CD14-positive monocyte (primary cell): ENCODE results near the gene TRPV3. TPM values are rescaled to one million over a fixed set of nuclear protein-coding genes. Genes with fewer than 3 reads are reported as not detected.

Experiments
- DNase-seq, 3 donors: peaks; one replicate each; pipeline ENCODE4 v3.0.0-alpha.2; 2011 to 2022
- H2AFZ ChIP-seq: 2 replicates; pipeline ENCODE4 v1.6.0; 2012; ENCODE audit warnings: mild to moderate bottlenecking, low read depth, low read length, inconsistent platforms; ENCODE audit not compliant: insufficient read depth, poor library complexity, severe bottlenecking
- H3K27ac ChIP-seq, 2 donors: 1 replicate in 1 of 2; 2 replicates in 1 of 2; pipeline ENCODE4 v1.5.1; 2012 to 2013; ENCODE audit warnings: low read length in 2 of 2, control low read depth in 1 of 2, inconsistent platforms in 1 of 2, low read depth in 1 of 2, mild to moderate bottlenecking in 1 of 2
- H3K27me3 ChIP-seq, 2 donors: one replicate each; pipeline versions ENCODE4 v1.6.0 to v1.6.1; 2011 to 2013; ENCODE audit warnings: low read length in 2 of 2; ENCODE audit not compliant: control insufficient read depth in 2 of 2, insufficient read depth in 2 of 2
- H3K36me3 ChIP-seq, 2 donors: replicated peaks in 1 of 2; 1 replicate in 1 of 2; 2 replicates in 1 of 2; pipeline versions ENCODE4 v1.5.1 to v1.6.1; 2012 to 2013; ENCODE audit warnings: low read length in 2 of 2, control low read depth in 1 of 2, inconsistent platforms in 1 of 2, mild to moderate bottlenecking in 1 of 2; ENCODE audit not compliant: insufficient read depth in 2 of 2, control insufficient read depth in 1 of 2
- H3K4me1 ChIP-seq, 2 donors: 1 replicate in 1 of 2; 2 replicates in 1 of 2; pipeline versions ENCODE4 v1.5.1 to v1.6.1; 2012 to 2013; ENCODE audit warnings: low read length in 2 of 2, control low read depth in 1 of 2, inconsistent platforms in 1 of 2, mild to moderate bottlenecking in 1 of 2, moderate library complexity in 1 of 2; ENCODE audit not compliant: insufficient read depth in 2 of 2, control insufficient read depth in 1 of 2
- H3K4me2 ChIP-seq: replicated peaks from 2 replicates; pipeline ENCODE3; 2012; ENCODE audit warnings: low read length, moderate library complexity, mild to moderate bottlenecking; ENCODE audit not compliant: poor library complexity, severe bottlenecking; ENCODE audit errors: extremely low read depth
- H3K4me3 ChIP-seq, 3 experiments: fragments of 200-600 bp in 1 of 3; sonication (generic) in 1 of 3; replicated peaks in 1 of 3; 1 replicate in 2 of 3; 2 replicates in 1 of 3; pipeline ENCODE4 v1.5.1; 2011 to 2013; ENCODE audit warnings: low read length in 3 of 3, mild to moderate bottlenecking in 3 of 3, control low read depth in 2 of 3, low read depth in 2 of 3, inconsistent platforms in 1 of 3, moderate library complexity in 1 of 3
- H3K79me2 ChIP-seq: 2 replicates; pipeline ENCODE4 v1.6.0; 2012; ENCODE audit warnings: mild to moderate bottlenecking, control low read depth, inconsistent platforms, low read length, moderate library complexity; ENCODE audit not compliant: insufficient read depth
- H3K9ac ChIP-seq: 2 replicates; pipeline ENCODE4 v1.6.0; 2017; ENCODE audit warnings: low read length, mild to moderate bottlenecking; ENCODE audit not compliant: insufficient read depth, poor library complexity, severe bottlenecking
- H3K9me3 ChIP-seq, 2 donors: replicated peaks in 1 of 2; 1 replicate in 1 of 2; 2 replicates in 1 of 2; pipeline versions ENCODE4 v1.5.1 to v1.6.1; 2012 to 2013; ENCODE audit warnings: low read length in 2 of 2, control low read depth in 1 of 2; ENCODE audit not compliant: control insufficient read depth in 1 of 2, insufficient read depth in 1 of 2
- H4K20me1 ChIP-seq: 2 replicates; pipeline ENCODE4 v1.6.0; 2012; ENCODE audit warnings: mild to moderate bottlenecking, low read length, control low read depth, moderate library complexity; ENCODE audit not compliant: insufficient read depth
- H3K27ac Mint-ChIP-seq, 7 donors: one replicate each; pipeline ENCODE4 v1.8.0; 2020; ENCODE audit warnings: mild to moderate bottlenecking in 7 of 7, mixed read lengths in 7 of 7, moderate library complexity in 6 of 7, inconsistent platforms in 2 of 7
- H3K27me3 Mint-ChIP-seq, 3 donors: one replicate each; pipeline ENCODE4 v1.8.0; 2021 to 2022; ENCODE audit warnings: low read depth in 3 of 3, mild to moderate bottlenecking in 3 of 3, mixed read lengths in 3 of 3, moderate library complexity in 3 of 3, inconsistent platforms in 1 of 3
- H3K36me3 Mint-ChIP-seq, 2 donors: one replicate each; pipeline ENCODE4 v1.8.0; 2020; ENCODE audit warnings: mixed read lengths in 2 of 2, inconsistent platforms in 1 of 2, mild to moderate bottlenecking in 1 of 2
- H3K4me1 Mint-ChIP-seq: one replicate; pipeline ENCODE4 v1.8.0; 2020; ENCODE audit warnings: mild to moderate bottlenecking, mixed read lengths
- H3K4me3 Mint-ChIP-seq, 2 donors: one replicate each; pipeline ENCODE4 v1.8.0; 2020; ENCODE audit warnings: mild to moderate bottlenecking in 2 of 2, mixed read lengths in 2 of 2, moderate library complexity in 1 of 2
- H3K9me3 Mint-ChIP-seq, 7 donors: one replicate each; pipeline ENCODE4 v1.8.0; 2020 to 2022; ENCODE audit warnings: mixed read lengths in 7 of 7, mild to moderate bottlenecking in 6 of 7, moderate library complexity in 6 of 7, inconsistent platforms in 2 of 7
- WGBS: methylation state at CpG from one replicate; pipeline ENCODE4 v1.1.5; 2013; ENCODE audit warnings: missing lambda C conversion rate; ENCODE audit not compliant: insufficient coverage; 5-methylcytosine and 5-hydroxymethylcytosine counted together
- intact Hi-C, 2 donors: fragments of 100-400 bp; cut with micrococcal nuclease; formaldehyde crosslinking; loops; one replicate each; pipeline versions ENCODE4 v1.15.0 to v1.15.1; 2023
- polyA plus RNA-seq, 3 donors: library from polyadenylated mRNA; depleted of rRNA in 1 of 3; unstranded in 2 of 3; stranded (reverse) in 1 of 3; fragments of 300-500 nt in 2 of 3; fragments of >200 nt in 1 of 3; fragmentation: Illumina TruSeq in 2 of 3; gene quantifications; 1 replicate in 2 of 3; 2 replicates in 1 of 3; pipeline ENCODE4 v1.2.3, GENCODE V29; 2012 to 2021
- TF ChIP-seq, protein P1 (sequence below): fragments of 200-600 bp; IDR thresholded peaks from one replicate; pipeline ENCODE4 v1.8.0; 2022; ENCODE audit warnings: antibody characterized with exemption, mild to moderate bottlenecking

TRPV3 gene
- polyA plus RNA-seq, 3 donors: 0.01 TPM; not detected in 2

DNA sequence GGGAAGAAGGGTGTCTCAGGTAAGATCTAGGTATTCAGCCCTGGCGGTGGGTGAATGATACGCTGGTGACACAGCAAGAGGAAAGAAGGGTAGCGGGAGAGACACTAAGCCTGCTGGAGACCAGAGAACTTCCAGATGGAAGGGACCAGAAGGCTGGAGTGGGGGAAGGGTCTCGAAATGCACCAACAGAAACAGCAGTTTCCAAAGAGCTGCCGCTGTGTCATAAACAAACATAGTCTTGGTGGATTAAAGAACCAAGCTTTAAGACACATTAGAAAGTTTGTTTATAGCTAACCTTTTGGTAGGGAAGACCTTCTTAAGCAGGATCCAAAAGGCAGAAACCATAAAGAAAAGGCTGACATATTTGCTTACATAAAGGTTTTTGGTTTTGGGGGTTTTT, 20.9 kb downstream of the TRPV3 start:
- no peak overlapping the region for H3K27ac ChIP-seq
- no peaks in the 10 kb centered on the region for H4K20me1 ChIP-seq
- Mint-ChIP-seq H3K9me3 (peaks cover 0 to 9% (median 3%) of the 10 kb centered on the region in 7 donors), H3K36me3 (no peaks in the 10 kb centered on the region), H3K4me3 (peak overlapping the region in 1 of 2 donors; percentile 22), H3K27ac (no peak overlapping the region), H3K27me3 (peaks cover 17 to 30% (median 28%) of the 10 kb centered on the region in 3 donors), H3K4me1 (peaks cover 4% of the 10 kb centered on the region)
- intact Hi-C loops: no loop called here
- H2AFZ ChIP-seq: no peak overlapping the region
- H3K4me1 ChIP-seq: no peaks in the 10 kb centered on the region
- peaks cover 0 to 8% of the 10 kb centered on the region in 2 donors for H3K27me3 ChIP-seq
- DNase-seq: no peak
- WGBS: 100% methylated on average over 2 of the region's 5 CpGs
- H3K4me3 ChIP-seq: no peak overlapping the region
- no peak overlapping the region for H3K9ac ChIP-seq
- TF ChIP-seq, protein P1, sequence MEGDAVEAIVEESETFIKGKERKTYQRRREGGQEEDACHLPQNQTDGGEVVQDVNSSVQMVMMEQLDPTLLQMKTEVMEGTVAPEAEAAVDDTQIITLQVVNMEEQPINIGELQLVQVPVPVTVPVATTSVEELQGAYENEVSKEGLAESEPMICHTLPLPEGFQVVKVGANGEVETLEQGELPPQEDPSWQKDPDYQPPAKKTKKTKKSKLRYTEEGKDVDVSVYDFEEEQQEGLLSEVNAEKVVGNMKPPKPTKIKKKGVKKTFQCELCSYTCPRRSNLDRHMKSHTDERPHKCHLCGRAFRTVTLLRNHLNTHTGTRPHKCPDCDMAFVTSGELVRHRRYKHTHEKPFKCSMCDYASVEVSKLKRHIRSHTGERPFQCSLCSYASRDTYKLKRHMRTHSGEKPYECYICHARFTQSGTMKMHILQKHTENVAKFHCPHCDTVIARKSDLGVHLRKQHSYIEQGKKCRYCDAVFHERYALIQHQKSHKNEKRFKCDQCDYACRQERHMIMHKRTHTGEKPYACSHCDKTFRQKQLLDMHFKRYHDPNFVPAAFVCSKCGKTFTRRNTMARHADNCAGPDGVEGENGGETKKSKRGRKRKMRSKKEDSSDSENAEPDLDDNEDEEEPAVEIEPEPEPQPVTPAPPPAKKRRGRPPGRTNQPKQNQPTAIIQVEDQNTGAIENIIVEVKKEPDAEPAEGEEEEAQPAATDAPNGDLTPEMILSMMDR: no peak
- H3K9me3 ChIP-seq: peaks cover 0 to 3% of the 10 kb centered on the region in 2 donors
- H3K79me2 ChIP-seq: no peaks in the 10 kb centered on the region
- H3K36me3 ChIP-seq: no peaks in the 10 kb centered on the region
- H3K4me2 ChIP-seq: no peak overlapping the region

DNA sequence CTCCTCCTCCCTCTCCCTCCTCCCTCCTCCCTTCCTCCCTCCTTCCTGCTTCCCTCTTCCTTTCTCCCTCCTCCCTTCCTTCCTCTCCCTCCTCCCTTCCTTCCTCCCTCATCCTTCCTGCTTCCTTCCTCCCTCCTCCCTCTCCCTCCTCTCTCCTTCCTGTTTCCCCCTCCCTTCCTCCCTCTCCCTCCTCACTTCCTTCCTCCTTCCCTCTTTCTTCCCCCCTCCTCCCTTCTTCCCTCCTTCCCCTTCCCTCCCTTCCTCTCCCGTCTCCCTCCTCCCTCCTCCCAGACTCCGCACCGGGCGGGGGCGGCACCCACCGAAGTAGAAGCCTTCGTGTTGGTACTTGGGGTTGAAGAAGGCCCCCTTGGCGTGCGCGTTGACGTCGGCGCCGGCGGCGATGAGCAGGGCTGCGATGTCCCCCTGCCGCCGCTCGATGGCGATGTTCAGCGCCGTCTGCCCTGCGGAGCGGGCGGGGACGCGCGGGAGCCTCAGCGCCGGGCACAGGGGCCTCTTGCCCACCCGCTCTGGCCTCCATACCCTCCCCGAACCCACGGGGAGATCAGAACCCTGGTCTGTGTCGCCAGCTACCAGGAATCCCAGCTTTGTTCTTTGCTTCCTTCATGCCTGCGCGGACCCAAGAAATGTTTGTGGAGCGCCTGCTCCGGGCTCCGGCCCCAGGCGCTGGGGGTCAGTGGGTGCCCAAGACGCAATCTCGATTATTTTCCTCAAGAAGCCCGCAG, 22.2 kb downstream of the TRPV3 start:
- no peaks in the 10 kb centered on the region for H4K20me1 ChIP-seq
- H2AFZ ChIP-seq: peak overlapping the region; percentile 42
- no peak overlapping the region for H3K27ac ChIP-seq
- TF ChIP-seq, protein P1: peak; percentile 27
- H3K4me2 ChIP-seq: no peak overlapping the region
- H3K79me2 ChIP-seq: no peaks in the 10 kb centered on the region
- H3K4me1 Mint-ChIP-seq: peaks cover 4% of the 10 kb centered on the region
- peak overlapping the region in 1 of 2 donors; percentile 59 for H3K4me3 Mint-ChIP-seq
- peak overlapping the region in 1 of 7 donors; percentile 4 for H3K27ac Mint-ChIP-seq
- peaks cover 15 to 30% (median 26%) of the 10 kb centered on the region in 3 donors for H3K27me3 Mint-ChIP-seq
- no peak overlapping the region for H3K9ac ChIP-seq
- no peaks in the 10 kb centered on the region for H3K36me3 Mint-ChIP-seq
- WGBS: 9% methylated on average over 39 of the region's 44 CpGs
- no peak for DNase-seq
- no peaks in the 10 kb centered on the region for H3K4me1 ChIP-seq
- intact Hi-C loops: no loop called here
- H3K27me3 ChIP-seq: peaks cover 0 to 8% of the 10 kb centered on the region in 2 donors
- peaks cover 0 to 9% (median 3%) of the 10 kb centered on the region in 7 donors for H3K9me3 Mint-ChIP-seq
- H3K9me3 ChIP-seq: peaks cover 0 to 3% of the 10 kb centered on the region in 2 donors
- H3K4me3 ChIP-seq: no peak overlapping the region
- H3K36me3 ChIP-seq: no peaks in the 10 kb centered on the region
